OCI-M2 (cell line): ENCODE measurements around the gene RAD51B.

Experiments used
- DNase-seq: peaks from one replicate; lab custom pipeline; 2025; ENCODE audit not compliant: unreplicated experiment; lab: John Stamatoyannopoulos, UW

The RAD51B gene

DNA sequence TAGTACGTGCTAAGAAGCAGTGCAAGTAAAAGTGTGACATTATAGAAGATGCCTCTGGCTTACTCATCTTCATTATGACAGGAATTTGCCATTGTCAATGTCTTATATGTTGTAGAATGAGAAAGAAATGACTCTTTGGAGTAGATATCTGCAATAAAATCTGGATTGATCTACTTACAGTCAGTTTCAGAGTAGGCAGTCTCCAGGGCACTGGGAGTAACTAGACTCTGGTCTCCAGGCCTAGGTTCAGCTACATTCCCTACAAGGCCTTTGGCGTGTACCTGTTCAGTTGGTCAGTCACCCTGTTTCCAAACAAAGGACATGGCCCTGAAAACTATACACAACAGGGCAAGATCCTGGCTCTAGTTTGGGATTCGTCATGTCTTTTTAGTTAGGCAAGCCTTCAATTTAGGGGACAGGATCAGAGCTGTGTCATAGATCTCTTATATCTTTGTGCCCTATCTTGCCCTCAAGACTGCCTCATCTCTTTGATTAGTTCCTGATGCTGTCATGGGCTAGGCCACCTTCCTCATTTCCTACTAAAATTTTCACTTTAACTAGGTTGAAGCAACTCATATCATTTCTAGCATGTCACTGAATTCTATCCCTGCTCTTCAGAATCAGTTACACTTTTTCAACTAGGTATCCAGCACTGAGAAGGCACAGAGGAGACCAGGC lies 410.0 kb downstream of the RAD51B start:
- DNase-seq, result no peak

DNA sequence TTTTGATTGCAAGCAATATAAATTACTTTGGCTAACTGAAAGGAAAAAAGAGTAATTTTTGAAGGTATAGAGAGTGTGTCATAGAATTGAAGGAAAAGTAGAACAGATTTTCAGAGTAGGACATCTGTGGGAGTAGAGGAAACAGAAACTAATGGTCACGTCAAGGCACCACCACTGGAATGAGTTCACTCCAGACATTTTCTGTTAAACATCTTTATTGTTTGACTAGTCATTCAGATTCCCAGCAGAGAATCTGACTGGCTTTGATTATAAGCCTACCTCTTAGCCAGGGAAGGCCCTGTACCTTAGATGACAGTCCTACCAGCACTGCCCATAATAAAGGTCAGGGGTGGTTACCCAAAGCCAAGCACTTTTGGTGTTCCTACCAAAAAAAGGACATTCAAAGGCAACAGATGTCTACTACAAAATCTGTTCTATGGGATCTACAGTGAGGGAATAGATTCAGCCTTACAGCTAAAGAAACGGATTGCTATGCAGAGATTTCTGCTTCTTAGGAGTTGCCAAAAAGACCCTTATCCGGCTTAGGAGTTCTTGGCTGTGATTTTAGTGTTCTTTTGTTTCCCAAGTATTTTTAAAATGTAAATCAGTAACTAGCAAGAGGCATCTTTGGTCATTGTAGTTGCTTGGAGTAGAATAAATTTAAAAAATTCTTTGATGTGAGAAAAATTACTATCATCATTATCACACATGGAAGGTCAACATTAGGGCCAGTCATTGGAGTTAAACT lies 410.8 kb downstream of the RAD51B start:
- DNase-seq, result no peak

DNA sequence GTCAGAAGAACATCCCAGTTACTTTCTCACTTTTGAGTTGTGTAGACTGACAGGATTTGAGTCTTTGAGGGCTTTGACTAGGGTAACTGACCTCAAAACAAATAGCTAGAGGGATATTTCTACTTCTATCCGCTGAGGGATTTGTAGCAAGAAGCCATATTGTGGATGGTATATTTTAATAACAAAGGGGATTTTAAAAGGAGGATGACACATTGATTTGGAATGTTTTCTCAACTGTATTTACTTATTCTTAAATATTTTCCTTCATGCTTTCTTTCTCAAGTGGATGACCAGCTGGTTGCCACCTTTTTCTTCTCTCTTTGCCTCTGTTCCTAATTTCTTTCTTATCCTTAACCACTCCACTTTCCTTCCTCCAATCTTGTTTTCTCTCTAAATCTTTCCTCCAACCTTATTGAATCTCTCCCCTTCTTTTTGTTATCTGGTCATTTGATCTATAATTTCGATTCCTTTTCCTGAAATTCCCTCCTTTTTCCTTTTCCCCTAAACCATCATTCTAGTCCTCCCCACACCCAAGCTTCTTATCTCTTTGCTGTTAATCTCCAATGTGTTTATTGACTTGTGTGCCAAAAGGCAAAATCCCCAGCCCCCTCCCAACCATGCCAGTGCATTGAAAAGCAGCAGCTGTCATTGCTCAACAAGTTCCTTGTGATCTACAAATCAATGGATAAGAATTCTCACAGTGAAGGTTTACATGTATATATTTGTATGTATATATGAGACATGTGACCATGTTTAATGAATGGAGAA lies 411.6 kb downstream of the RAD51B start:
- no peak for DNase-seq

DNA sequence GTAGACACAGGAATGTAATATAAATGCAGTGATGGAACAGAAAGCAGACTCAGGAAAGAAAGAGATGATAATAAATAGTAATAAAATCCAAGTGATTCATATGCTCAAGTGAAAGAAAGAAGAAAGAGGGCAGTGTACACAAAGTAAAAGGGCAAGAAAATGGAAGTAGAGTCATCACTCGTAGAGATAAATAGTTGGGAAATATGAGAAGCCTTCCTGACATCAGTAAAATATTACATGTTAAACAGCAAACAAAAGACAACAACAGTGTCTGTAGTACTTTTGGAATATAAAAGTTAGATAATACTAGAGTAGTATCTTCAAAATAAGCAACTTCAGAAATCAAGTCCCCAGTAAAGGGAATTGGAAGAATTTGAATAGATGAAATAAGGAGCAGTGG lies 412.3 kb downstream of the RAD51B start:
- DNase-seq, result no peak

DNA sequence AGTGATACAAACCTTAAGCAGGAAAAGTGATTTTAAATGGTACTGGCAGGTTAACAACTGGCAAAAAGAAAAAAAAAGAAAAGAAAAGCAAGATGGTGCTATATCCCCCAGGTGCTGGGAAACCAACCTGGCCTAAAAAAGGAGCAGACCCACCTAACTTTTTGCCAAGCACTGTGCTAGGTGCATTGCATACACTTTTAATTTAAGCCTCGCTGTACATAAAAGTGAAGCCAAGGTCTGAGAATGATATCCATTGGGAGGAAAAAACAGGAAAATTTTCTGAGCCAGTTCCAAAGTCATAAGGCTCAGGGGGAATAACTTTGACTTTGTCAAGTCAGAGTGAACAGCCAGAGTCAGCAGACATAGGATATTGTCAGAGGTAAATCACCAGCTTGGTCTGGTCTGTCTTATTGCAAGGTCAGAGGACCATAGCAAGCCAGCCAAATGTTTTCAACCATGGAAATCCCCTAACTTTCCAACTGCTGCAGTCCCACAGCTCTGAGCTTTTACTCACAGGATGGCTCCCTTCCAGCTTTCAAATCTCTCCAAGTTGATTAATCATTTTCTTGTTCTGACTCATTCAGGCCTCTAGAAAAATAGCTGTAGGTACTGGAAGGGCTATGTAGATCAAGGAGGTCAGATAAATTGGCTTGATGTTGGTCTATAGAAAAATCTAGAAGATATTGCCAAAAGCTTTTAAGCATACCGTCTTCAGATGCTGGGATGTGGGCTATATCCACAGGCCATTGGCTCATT lies 412.9 kb downstream of the RAD51B start:
- DNase-seq, result no peak

DNA sequence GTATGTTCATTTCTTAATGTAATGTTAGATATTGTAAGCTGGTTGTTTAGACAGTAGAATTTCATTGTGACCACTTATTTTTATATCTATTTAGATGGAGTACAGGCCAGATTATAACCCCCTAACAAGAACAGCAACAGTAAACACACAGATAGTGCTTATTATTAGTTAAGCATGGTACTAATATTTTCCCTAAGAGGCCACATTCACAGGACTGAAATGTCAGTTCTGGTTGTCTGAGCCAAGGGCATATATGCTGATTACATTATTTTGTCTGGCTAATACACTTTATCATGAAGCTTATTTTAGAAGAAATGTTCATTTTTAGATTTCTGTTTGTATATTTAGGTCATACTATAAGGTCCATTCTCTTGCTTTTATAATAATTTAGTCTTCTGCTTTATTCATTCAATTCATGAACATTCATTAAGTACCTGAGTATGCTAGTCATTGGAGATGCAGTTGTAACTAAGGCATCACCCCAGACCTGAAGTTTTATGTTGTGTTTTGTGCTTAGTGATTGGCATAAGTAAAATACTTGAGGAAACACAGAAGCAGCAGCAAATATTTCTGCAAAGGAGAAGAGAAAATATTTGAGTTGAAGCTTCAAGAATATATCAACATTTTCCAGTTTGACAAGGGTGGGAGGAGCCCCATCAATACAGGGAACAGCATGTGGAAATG lies 413.7 kb downstream of the RAD51B start:
- no peak for DNase-seq

DNA sequence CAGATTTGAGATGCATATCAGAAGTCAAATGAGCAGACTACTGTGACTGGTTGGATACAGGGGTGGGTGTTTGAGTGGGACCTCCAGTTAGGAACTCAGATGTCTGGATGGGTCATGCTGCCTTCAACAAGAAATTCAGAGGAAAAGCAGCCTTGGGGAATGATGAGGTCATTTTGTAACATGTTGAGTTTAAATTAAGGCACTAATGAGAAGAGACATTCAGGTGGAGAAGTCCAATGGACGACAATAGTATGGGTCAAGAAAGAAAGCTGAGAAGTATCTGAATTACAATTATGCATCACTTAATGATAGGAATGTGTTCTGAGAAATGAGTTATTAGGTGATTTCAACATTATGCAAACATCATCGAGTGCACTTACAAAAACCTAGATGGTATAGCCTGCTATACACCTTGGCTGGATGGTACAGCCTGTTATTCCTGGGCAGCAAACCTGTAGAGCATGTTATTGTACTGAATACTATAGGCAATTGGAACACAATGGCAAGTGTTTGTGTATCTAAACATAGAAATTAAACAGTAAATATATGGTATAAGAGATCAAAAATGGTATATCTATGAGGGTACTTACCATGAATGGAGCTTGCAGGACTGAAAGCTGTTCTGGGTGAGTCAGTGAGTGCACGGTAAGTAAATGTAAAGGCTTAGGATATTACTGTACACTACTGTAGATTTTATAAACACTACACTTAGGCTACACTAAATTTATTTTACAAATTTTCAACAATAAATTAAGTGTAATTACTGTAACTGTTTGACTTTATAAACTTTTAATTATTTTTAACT lies 414.7 kb downstream of the RAD51B start:
- no peak for DNase-seq

DNA sequence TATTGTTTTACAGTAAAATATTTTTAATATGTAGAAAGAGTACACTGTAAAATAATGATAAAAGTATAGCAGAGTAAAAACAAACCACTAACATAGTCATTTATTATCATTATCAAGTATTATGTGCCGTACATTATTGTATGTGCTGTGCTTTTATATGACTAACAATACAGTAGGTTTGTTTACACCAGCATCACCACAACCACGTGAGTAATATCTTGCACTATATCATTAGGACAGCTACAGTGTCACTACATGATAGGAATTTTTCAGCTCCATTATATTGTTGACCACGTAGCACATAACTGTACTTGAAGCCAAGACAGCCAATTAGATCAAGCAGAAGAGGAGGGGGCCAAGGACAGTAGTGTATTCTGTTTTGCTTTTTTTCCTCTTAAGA lies 415.4 kb downstream of the RAD51B start:
- DNase-seq, result no peak

DNA sequence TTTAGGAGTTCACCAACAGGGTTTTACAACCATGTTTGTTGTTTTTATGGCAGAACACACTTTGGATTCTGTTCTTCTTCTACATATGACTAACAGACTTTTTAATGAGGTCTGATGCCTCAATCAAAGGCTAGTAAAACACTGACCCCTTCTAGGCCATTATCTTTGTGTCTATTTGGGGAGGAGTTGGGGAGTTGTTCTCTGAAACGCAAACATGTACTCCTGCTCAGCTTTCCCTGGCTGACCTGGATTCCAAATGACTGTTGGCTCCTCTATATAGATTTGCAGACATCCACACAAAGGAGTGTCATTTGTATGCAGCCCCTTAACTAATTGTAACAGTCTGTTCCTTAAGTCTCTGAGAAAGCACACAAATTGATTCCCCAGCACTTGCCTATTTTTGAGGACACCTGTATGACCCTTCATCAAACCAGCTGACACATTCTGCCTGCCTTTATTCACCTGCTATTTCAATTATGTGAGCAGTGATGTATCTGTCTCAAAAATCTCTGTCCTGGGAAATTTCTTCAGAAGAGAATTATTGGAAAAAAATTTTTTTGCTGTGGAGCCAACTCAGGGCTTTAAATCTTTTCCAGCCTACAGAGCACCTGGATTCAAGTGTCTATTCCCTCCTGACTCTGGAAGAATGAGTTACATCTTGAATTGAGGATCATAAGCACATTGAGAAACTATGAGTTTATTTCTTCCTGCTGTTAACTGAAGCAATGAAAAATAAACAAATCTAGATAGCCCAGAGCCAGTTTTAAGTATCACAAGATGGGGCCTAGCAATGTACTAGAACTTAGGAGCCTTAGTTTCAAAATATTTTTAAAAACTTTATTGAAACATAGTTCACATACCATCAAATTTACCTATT lies 417.2 kb downstream of the RAD51B start:
- DNase-seq, result no peak

DNA sequence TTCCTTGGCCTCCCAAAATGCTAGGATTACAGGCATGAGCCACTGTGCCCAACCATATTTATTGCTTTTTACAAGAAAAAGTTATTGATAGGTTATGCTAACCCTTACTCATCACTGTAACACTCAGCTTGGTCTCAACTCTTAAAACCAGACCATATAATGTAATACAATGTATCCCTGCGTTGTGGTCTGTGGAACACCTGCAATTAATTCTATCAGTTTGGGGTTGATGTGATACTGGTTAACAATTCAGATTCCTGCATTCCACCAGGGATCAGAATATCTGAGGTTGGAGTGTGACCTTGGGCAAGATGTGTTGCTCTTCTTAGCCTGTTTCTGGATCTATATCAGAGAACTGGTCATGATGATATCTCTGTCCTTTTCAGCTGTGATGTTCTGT lies 419.0 kb downstream of the RAD51B start:
- DNase-seq, result no peak

DNA sequence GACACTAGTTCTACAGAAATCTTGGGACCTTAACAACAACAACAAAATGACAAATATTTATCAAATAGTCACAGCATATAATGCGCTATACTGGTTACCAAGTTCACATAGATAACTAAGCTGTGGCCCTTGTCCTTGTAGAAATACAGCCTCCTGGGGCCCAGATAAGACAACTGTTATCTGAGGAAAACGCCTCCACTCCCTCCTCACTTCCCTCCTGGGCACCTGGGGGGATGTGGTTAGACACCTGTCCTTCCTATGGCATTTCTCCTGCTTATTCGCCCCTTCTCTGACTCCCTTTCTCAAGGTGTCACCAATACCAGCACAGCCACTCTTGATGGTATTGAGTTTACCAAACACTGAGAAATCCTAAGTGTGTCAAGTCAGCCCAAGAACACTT lies 419.4 kb downstream of the RAD51B start:
- DNase-seq, result no peak

DNA sequence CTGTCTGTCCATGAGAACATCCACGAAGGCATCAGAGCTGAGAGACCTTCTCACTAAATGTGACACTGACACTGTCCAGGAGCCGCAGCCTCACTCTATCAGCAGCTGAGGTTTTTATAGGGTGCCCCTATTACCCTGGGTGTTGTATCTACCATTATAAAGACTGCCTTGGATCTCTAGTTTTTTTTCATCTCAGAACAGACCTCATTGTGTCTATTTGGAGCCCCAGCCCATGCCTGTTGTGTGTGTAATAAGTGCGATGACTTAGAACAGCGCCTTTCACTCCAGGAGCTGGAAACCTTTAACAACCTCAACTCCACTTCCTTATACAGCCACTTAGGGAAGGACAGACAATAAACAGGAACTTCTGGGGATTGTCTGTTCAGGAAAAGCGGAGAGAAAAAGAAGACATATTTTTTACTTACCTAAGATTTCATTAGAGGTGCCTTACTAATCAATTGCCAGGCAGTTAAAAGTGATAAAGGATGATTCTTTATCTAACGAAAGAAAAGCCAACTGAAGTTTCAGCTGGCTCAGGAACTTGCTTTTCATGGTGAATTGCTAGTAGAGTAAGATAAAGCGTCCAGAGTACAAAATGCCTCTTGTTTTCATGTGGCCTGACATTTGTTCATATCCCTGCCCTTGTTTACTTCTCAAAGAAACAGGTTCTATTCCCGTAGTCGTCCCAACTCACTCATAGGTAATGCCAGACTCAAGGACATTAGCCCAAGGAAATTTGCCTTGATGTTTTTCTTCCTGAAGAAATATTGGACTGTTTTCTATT lies 420.6 kb downstream of the RAD51B start:
- DNase-seq, result no peak

DNA sequence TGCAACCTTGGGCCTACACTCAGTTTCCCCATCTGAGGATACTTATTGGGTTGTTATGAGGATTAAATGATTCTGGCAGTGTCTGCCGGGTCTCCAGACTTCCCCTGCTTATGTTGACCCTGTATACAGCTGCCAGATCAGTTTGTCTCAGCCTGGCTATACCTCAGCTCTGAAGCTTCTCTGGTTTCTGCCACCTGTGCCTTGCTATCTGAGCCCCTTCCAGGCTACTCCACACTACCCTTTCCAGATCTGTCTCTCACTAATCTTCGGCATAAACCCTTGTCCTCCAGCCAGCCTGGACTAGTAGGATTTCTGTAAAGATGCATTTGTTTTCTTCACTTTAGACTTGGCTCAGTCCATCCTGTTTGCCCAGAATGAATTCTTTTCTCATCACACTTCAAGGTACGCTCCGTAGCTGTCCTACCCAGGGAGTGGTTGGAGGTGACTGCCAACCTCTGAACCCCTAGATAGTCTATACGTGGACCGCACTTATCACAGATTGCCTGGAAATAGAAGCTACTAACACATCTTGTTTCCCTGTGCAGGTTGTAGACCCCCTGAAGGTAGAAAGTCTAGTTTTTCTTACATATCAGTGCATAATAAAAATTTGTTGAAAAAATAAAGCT lies 422.4 kb downstream of the RAD51B start:
- DNase-seq, result no peak

DNA sequence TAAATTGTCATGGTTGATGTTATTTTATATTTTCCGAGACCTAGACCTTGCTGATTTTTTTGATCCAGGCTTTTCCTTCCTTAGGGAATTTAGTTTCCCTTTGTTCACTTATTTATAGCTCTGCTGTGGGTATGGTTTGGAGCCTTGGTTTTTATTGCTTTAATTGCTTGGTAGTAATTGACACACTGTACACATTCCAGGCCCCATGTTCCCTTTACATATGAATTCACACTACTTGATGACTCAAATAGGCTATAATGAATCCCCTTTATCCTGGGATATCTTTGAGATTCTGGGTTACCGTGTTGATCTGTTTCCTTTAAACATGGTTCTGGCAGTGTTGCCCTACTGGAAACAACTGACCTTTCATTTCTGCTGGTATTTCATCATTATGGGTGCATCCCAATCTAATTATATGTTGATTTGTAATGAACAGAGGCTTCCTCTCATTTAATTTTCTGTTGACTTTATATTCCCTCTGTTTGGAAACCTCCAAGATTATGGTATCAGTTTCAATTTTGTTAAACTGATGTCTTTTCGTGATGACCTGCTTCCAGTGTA lies 424.0 kb downstream of the RAD51B start:
- DNase-seq, result no peak

DNA sequence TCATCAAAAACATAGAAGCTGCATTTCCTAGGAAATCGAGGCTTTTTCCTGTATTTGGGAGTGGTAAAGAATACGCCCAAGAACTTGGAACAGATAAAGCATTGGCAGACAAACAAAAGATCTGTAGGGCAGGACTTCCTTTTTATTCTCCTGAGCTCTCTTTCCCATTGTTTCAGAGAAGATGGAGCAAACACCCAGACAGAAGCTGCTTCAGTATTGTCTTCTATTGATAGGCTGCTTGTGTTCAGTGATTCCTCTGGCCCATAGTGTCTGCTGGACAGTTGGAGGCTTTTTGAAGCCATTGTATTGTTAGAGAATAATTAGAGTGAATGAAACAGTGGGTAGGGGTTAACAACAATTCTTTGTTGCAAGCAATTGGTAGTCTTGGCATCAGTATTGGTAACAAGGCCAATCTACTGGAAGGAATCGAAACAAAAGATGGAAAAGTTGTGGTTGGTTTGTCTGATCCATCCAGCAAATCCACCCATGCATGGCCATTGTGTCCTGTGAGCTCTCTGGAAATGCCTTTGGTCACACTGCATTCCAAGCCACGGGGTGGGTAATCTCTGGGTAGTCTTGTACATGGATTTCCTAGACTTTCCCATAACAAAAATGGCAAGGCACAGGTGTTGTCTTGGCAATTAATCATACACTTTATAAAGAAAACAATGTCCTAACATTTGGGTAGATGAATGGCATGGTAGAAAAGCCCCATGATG lies 424.8 kb downstream of the RAD51B start:
- no peak for DNase-seq

DNA sequence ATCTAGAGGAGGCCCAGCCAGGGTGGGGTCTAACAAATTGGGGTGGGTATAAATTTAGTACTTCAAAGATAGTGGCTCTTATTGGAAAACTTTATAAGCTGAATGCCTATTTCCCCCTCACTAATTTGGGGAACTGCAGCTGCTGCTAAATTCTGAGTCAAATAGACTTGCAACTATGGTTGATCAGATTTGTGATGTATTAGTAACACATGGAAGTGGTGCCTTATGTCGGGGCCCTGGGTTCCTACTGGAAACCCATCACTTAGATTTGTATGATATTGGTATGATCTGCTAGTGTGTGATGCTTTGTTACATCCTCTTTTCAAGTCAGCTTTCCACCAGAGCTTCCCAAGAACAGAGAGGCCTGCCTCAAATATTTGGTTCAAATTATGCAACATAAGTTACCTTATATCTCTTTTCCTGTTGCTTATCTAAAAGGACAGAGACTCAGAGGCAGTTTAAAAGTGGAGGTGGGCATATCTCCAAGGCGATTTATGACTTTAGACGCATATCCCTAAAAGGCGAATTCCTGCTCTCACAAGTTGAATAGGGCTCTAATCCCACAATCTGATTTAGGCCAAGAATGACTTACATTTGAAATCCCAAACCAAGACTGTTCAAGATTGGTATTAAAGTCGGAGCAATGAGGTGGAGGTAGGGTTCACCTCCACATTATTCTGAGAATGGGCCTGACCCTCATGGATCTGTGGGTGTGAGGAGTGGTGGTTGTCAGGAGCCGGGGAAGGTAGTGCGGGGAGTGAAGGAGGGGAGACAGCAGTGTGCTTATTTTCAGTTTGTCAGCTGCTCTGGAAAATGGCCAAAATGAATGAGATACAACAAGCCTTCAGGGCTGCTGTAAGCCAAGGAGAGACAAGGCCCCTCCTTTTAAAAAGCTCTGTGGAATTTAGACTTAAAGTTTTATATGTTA lies 425.8 kb downstream of the RAD51B start:
- DNase-seq, result no peak
